CD4-positive, alpha-beta T cell (primary cell): ENCODE data around the gene XRRA1. TPM values are rescaled to one million over a fixed set of nuclear protein-coding genes. Genes with fewer than 3 reads are reported as not detected.

ENCODE experiments used
- ATAC-seq: fragments of 200-7000 bp; cut with Tn5 transposase; one replicate; pipeline ENCODE4 v1.10.0; 2022; ENCODE audit warnings: mild to moderate bottlenecking; ENCODE audit not compliant: poor library complexity
- CTCF ChIA-PET: fragments of 350-600 bp; sonication (Branson Sonifier 250); formaldehyde crosslinking; loops from one replicate; lab custom pipeline; 2021; ENCODE audit warnings: antibody characterized with exemption, inconsistent platforms; lab: Charles Lee
- POLR2A ChIA-PET: fragments of 350-600 bp; sonication (Branson Sonifier 250); formaldehyde crosslinking; loops from one replicate; lab custom pipeline; 2021; ENCODE audit warnings: antibody characterized with exemption, inconsistent platforms; lab: Charles Lee
- DNase-seq, 14 experiments: peaks; one replicate each; pipeline ENCODE4 v3.0.0-alpha.2; 2013 to 2020; ENCODE audit warnings: mixed read lengths in 2 of 14
- H3K27ac ChIP-seq, 2 donors: one replicate each; pipeline versions ENCODE4 v1.5.1 to v1.7.0; 2013; ENCODE audit warnings: low read length in 2 of 2, low read depth in 1 of 2, mild to moderate bottlenecking in 1 of 2
- H3K27me3 ChIP-seq, 2 experiments: 1 replicate in 1 of 2; 2 replicates in 1 of 2; pipeline versions ENCODE4 v1.6.1 to v1.7.0; 2013; ENCODE audit warnings: low read length in 2 of 2, control low read depth in 1 of 2, mild to moderate bottlenecking in 1 of 2, moderate library complexity in 1 of 2; ENCODE audit not compliant: insufficient read depth in 2 of 2, control insufficient read depth in 1 of 2
- H3K36me3 ChIP-seq: one replicate; pipeline ENCODE4 v1.6.1; 2013; ENCODE audit warnings: low read length, control low read depth; ENCODE audit not compliant: insufficient read depth
- H3K4me1 ChIP-seq: one replicate; pipeline ENCODE4 v1.6.1; 2013; ENCODE audit warnings: low read length, control low read depth; ENCODE audit not compliant: insufficient read depth
- H3K4me3 ChIP-seq: one replicate; pipeline ENCODE4 v1.5.1; 2013; ENCODE audit warnings: mild to moderate bottlenecking, low read length, moderate library complexity
- H3K9me3 ChIP-seq, 2 experiments: 1 replicate in 1 of 2; 2 replicates in 1 of 2; pipeline versions ENCODE4 v1.6.1 to v1.7.0; 2013; ENCODE audit warnings: low read length in 2 of 2, mild to moderate bottlenecking in 2 of 2, control low read depth in 1 of 2, moderate library complexity in 1 of 2; ENCODE audit not compliant: control insufficient read depth in 1 of 2, insufficient read depth in 1 of 2
- H3K27ac Mint-ChIP-seq: one replicate; pipeline ENCODE4 v1.8.0; 2020; ENCODE audit warnings: mixed read lengths
- H3K27me3 Mint-ChIP-seq: one replicate; pipeline ENCODE4 v1.8.0; 2021; ENCODE audit warnings: mixed read lengths
- H3K36me3 Mint-ChIP-seq: one replicate; pipeline ENCODE4 v1.8.0; 2021; ENCODE audit warnings: low read depth, mixed read lengths
- H3K4me1 Mint-ChIP-seq: one replicate; pipeline ENCODE4 v1.8.0; 2021; ENCODE audit warnings: low read depth, mixed read lengths
- H3K4me3 Mint-ChIP-seq: one replicate; pipeline ENCODE4 v1.8.0; 2020; ENCODE audit warnings: mild to moderate bottlenecking, mixed read lengths
- H3K9me3 Mint-ChIP-seq: one replicate; pipeline ENCODE4 v1.8.0; 2020; ENCODE audit warnings: mixed read lengths
- CTCF ChIP-seq: fragments of 200-600 bp; IDR thresholded peaks from one replicate; pipeline ENCODE4 v1.8.0; 2022; ENCODE audit warnings: antibody characterized with exemption, mild to moderate bottlenecking
- intact Hi-C, 2 experiments: fragments of 100-400 bp; cut with DNase I in 1 of 2; cut with micrococcal nuclease in 1 of 2; formaldehyde crosslinking; loops; one replicate each; pipeline versions ENCODE4 v1.15.1 to v1.9.0; 2023 to 2025; cut with DNase I, micrococcal nuclease
- total RNA-seq, 174 experiments: library from RNA in 2 of 174; stranded (reverse) in 2 of 174; gene quantifications; one replicate each; pipeline ENCODE4 v1.2.3 and lab custom pipeline; 2021 to 2026

XRRA1 gene
- total RNA-seq, 2 experiments from 2014 or later: 12.2 to 12.5 TPM

- Mint-ChIP-seq H3K9me3 (no peaks in the 10 kb centered on the region), H3K4me1 (peaks cover 14% of the 10 kb centered on the region), H3K27me3 (no peaks in the 10 kb centered on the region), H3K27ac (no peak overlapping the region), H3K4me3 (no peak overlapping the region), H3K36me3 (peaks cover 93% of the 10 kb centered on the region)
- TF ChIP-seq CTCF: no peak
- Histone ChIP-seq H3K27me3 (no peaks in the 10 kb centered on the region), H3K4me1 (peaks cover 11% of the 10 kb centered on the region), H3K4me3 (no peak overlapping the region), H3K9me3 (no peaks in the 10 kb centered on the region), H3K27ac (no peak overlapping the region), H3K36me3 (peaks cover 87% of the 10 kb centered on the region)
- ChIA-PET CTCF (no interaction called here), POLR2A (no interaction called here)
- DNase-seq (no peak), ATAC-seq (no peak)
- intact Hi-C loops: no loop called here
Measured at GRCh38 chr11:74846770-74847169, 102.1 kb downstream of the XRRA1 start.

- no peak overlapping the region for H3K4me3 Mint-ChIP-seq
Measured at GRCh38 chr11:74845978-74846517, 102.8 kb downstream of the XRRA1 start.

GRCh38 chr11:74844865-74845264, 104.0 kb downstream of the XRRA1 start:
- intact Hi-C loops: no loop called here
- no peak overlapping the region for H3K27ac Mint-ChIP-seq
- ATAC-seq: no peak
- Histone ChIP-seq H3K9me3 (no peaks in the 10 kb centered on the region), H3K4me1 (peaks cover 11% of the 10 kb centered on the region), H3K4me3 (no peak overlapping the region), H3K27ac (no peak overlapping the region), H3K27me3 (no peaks in the 10 kb centered on the region), H3K36me3 (peaks cover 85% of the 10 kb centered on the region)
- H3K36me3 Mint-ChIP-seq: peaks cover 89% of the 10 kb centered on the region
- H3K4me1 Mint-ChIP-seq: peaks cover 14% of the 10 kb centered on the region
- no peak overlapping the region for H3K4me3 Mint-ChIP-seq
- CTCF ChIA-PET: no interaction called here
- DNase-seq: no peak
- POLR2A ChIA-PET: interaction anchor here (0.8 kb wide), 1 partner anchor 79 kb away, joined by 3 read pairs; no protein-coding TSS in a partner anchor
- no peaks in the 10 kb centered on the region for H3K27me3 Mint-ChIP-seq
- H3K9me3 Mint-ChIP-seq: no peaks in the 10 kb centered on the region
- no peak for TF ChIP-seq CTCF

More at GRCh38 chr11:74845978-74846517, 102.8 kb downstream of the XRRA1 start:
- H3K9me3 ChIP-seq: no peaks in the 10 kb centered on the region
- H3K4me1 ChIP-seq: peaks cover 11% of the 10 kb centered on the region
- no peaks in the 10 kb centered on the region for H3K27me3 Mint-ChIP-seq
- H3K27ac ChIP-seq: no peak overlapping the region
- ATAC-seq (no peak), DNase-seq (no peak)
- intact Hi-C loops: no loop called here
- peaks cover 93% of the 10 kb centered on the region for H3K36me3 Mint-ChIP-seq
- no peak overlapping the region for H3K27ac Mint-ChIP-seq
- no peak overlapping the region for H3K4me3 ChIP-seq
- ChIA-PET CTCF (no interaction called here), POLR2A (no interaction called here)
- H3K27me3 ChIP-seq: no peaks in the 10 kb centered on the region
- peaks cover 14% of the 10 kb centered on the region for H3K4me1 Mint-ChIP-seq
- TF ChIP-seq CTCF: no peak
- H3K36me3 ChIP-seq: peaks cover 87% of the 10 kb centered on the region
- H3K9me3 Mint-ChIP-seq: no peaks in the 10 kb centered on the region
